GM12878 (cell line): Measurements from ENCODE around the gene RAB25. TPM values are rescaled to one million over a fixed set of nuclear protein-coding genes. Genes with fewer than 3 reads are reported as not detected.

Experiments
- BMI1 ChIP-seq: fragments of 450-650 bp; IDR thresholded peaks from 2 replicates; pipeline ENCODE4 v1.6.1; 2016; ENCODE audit warnings: mild to moderate bottlenecking, moderate library complexity, borderline replicate concordance
- CBFB ChIP-seq: IDR thresholded peaks from 2 replicates; pipeline ENCODE4 v1.6.1; 2016; ENCODE audit warnings: antibody characterized with exemption, low read depth
- ESRRA ChIP-seq: IDR thresholded peaks from 2 replicates; pipeline ENCODE4 v1.6.1; 2012; ENCODE audit warnings: mild to moderate bottlenecking, low read length, improper control_type of control experiment
- GATAD2B ChIP-seq: fragments of 450-650 bp; conservative IDR thresholded peaks from 2 replicates; pipeline ENCODE4 v1.6.1; 2017; ENCODE audit warnings: low read depth, mild to moderate bottlenecking, moderate library complexity
- HDAC6 ChIP-seq: fragments of 200-600 bp; sonication (generic); IDR thresholded peaks from one replicate; pipeline ENCODE4 v1.8.0; 2017; ENCODE audit warnings: antibody characterized with exemption; ENCODE audit not compliant: unreplicated experiment
- IRF5 ChIP-seq: fragments of 450-650 bp; IDR thresholded peaks from 2 replicates; pipeline ENCODE4 v1.6.1; 2017; ENCODE audit warnings: borderline replicate concordance
- KLF5 ChIP-seq: fragments of 450-650 bp; IDR thresholded peaks from 2 replicates; pipeline ENCODE4 v1.6.1; 2014; ENCODE audit warnings: mild to moderate bottlenecking; ENCODE audit not compliant: partially characterized antibody
- LARP7 ChIP-seq: fragments of 450-650 bp; IDR thresholded peaks from 2 replicates; pipeline ENCODE4 v1.6.1; 2017; ENCODE audit warnings: mild to moderate bottlenecking
- MEF2A ChIP-seq: IDR thresholded peaks from 2 replicates; pipeline ENCODE4 v1.6.1; 2011; ENCODE audit warnings: low read depth, mild to moderate bottlenecking, low read length, moderate library complexity; ENCODE audit not compliant: insufficient read depth
- MTA2 ChIP-seq: fragments of 450-650 bp; IDR thresholded peaks from 2 replicates; pipeline ENCODE4 v1.6.1; 2016; ENCODE audit warnings: low read depth, mild to moderate bottlenecking, moderate library complexity
- MXI1 ChIP-seq: fragments of 150-350 bp; IDR thresholded peaks from 2 replicates; pipeline ENCODE4 v1.6.1; 2011; ENCODE audit warnings: low read depth, mild to moderate bottlenecking, inconsistent platforms, low read length, improper control_type of control experiment
- RAD51 ChIP-seq: fragments of 450-650 bp; IDR thresholded peaks from 2 replicates; pipeline ENCODE4 v1.6.1; 2016; ENCODE audit warnings: moderate library complexity, mild to moderate bottlenecking, inconsistent platforms
- RUNX3 ChIP-seq: IDR thresholded peaks from 2 replicates; pipeline ENCODE4 v1.6.1; 2012; ENCODE audit warnings: low read length, inconsistent platforms
- SMC3 ChIP-seq: IDR thresholded peaks from 2 replicates; pipeline ENCODE4 v1.6.1; 2011; ENCODE audit warnings: low read length, improper control_type of control experiment, borderline replicate concordance
- STAT3 ChIP-seq: IDR thresholded peaks from 2 replicates; pipeline ENCODE4 v1.6.1; 2011; ENCODE audit warnings: low read depth, low read length, improper control_type of control experiment
- TCF12 ChIP-seq: IDR thresholded peaks from 2 replicates; pipeline ENCODE4 v1.6.1; 2011; ENCODE audit warnings: low read depth, mild to moderate bottlenecking, low read length
- TCF3 ChIP-seq: IDR thresholded peaks from 2 replicates; pipeline ENCODE4 v1.6.1; 2012; ENCODE audit warnings: low read depth, mild to moderate bottlenecking, low read length, borderline replicate concordance; ENCODE audit not compliant: insufficient read depth
- YBX1 ChIP-seq: fragments of 450-650 bp; IDR thresholded peaks from 2 replicates; pipeline ENCODE4 v1.6.1; 2016; ENCODE audit warnings: antibody characterized with exemption
- ZNF687 ChIP-seq: fragments of 450-650 bp; IDR thresholded peaks from 2 replicates; pipeline ENCODE4 v1.6.1; 2017; ENCODE audit warnings: mild to moderate bottlenecking, moderate library complexity
- polyA plus RNA-seq, 11 experiments: library from polyadenylated mRNA; depleted of rRNA in 4 of 11; unstranded in 6 of 11; stranded (reverse) in 5 of 11; fragments of >200 nt; fragmentation: Nextera tagmentation in 4 of 11; fragmentation: Illumina TruSeq in 1 of 11; extraction: Ambion mirVana in 4 of 11; extraction: Trizol in 1 of 11; gene quantifications; 1 replicate in 1 of 11; 2 replicates in 10 of 11; pipeline versions ENCODE4 v1.2.1 to v1.2.3, GENCODE V29; 2011 to 2016; ENCODE audit warnings: inconsistent platforms in 2 of 11, missing spikeins in 2 of 11, low read depth in 1 of 11
- total RNA-seq, 4 experiments: library from RNA; depleted of rRNA in 3 of 4; stranded (reverse); fragments of >200 nt in 3 of 4; fragmentation: Illumina TruSeq in 1 of 4; extraction: Trizol in 1 of 4; gene quantifications; 2 replicates each; pipeline versions ENCODE4 v1.2.1 to v1.2.3, GENCODE V29; 2013 to 2021
- TF ChIP-seq, protein P1 (sequence below): IDR thresholded peaks from 2 replicates; pipeline ENCODE4 v1.6.1; 2011; ENCODE audit warnings: low read depth, mild to moderate bottlenecking, low read length, moderate library complexity, borderline replicate concordance; ENCODE audit errors: extremely low read depth
- TF ChIP-seq, protein P2 (sequence below): fragments of 450-650 bp; IDR thresholded peaks from 2 replicates; pipeline ENCODE4 v1.6.1; 2016; ENCODE audit warnings: mild to moderate bottlenecking
- TF ChIP-seq, protein P3 (sequence below): IDR thresholded peaks from 2 replicates; pipeline ENCODE4 v1.6.1; 2011; ENCODE audit warnings: borderline replicate concordance, low read depth, mild to moderate bottlenecking, moderate library complexity, mixed read lengths, low read length; ENCODE audit not compliant: insufficient read depth; ENCODE audit errors: extremely low read length
- TF ChIP-seq, protein P4 (sequence below): IDR thresholded peaks from 2 replicates; pipeline ENCODE4 v1.6.1; 2012; ENCODE audit warnings: low read depth, low read length, improper control_type of control experiment

RAB25 gene
- total and polyA plus RNA-seq, 10 of the 15 experiments (the other 5 are each of a cell fraction or from before 2014, with no cell fraction given): 0.16 to 0.36 (median 0.22) TPM; not detected in 7

DNA sequence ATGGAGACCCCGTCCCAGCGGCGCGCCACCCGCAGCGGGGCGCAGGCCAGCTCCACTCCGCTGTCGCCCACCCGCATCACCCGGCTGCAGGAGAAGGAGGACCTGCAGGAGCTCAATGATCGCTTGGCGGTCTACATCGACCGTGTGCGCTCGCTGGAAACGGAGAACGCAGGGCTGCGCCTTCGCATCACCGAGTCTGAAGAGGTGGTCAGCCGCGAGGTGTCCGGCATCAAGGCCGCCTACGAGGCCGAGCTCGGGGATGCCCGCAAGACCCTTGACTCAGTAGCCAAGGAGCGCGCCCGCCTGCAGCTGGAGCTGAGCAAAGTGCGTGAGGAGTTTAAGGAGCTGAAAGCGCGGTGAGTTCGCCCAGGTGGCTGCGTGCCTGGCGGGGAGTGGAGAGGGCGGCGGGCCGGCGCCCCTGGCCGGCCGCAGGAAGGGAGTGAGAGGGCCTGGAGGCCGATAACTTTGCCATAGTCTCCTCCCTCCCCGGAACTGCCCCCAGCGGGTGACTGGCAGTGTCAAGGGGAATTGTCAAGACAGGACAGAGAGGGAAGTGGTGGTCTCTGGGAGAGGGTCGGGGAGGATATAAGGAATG is 54.1 kb downstream of the RAB25 start (continued):
- TF ChIP-seq, protein P1, sequence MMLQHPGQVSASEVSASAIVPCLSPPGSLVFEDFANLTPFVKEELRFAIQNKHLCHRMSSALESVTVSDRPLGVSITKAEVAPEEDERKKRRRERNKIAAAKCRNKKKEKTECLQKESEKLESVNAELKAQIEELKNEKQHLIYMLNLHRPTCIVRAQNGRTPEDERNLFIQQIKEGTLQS: no peak
- TF ChIP-seq RUNX3: 0 out of 2 replicates have a peak, but pooled peaks have one; percentile 9
- TF ChIP-seq, protein P2, sequence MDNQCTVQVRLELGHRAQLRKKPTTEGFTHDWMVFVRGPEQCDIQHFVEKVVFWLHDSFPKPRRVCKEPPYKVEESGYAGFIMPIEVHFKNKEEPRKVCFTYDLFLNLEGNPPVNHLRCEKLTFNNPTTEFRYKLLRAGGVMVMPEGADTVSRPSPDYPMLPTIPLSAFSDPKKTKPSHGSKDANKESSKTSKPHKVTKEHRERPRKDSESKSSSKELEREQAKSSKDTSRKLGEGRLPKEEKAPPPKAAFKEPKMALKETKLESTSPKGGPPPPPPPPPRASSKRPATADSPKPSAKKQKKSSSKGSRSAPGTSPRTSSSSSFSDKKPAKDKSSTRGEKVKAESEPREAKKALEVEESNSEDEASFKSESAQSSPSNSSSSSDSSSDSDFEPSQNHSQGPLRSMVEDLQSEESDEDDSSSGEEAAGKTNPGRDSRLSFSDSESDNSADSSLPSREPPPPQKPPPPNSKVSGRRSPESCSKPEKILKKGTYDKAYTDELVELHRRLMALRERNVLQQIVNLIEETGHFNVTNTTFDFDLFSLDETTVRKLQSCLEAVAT: no peak
- TF ChIP-seq IRF5: no peak
- TF ChIP-seq GATAD2B: peak; percentile 80
- TF ChIP-seq STAT3: no peak
- TF ChIP-seq, protein P3, sequence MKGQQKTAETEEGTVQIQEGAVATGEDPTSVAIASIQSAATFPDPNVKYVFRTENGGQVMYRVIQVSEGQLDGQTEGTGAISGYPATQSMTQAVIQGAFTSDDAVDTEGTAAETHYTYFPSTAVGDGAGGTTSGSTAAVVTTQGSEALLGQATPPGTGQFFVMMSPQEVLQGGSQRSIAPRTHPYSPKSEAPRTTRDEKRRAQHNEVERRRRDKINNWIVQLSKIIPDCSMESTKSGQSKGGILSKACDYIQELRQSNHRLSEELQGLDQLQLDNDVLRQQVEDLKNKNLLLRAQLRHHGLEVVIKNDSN: no peak
- TF ChIP-seq YBX1: no peak
- TF ChIP-seq MXI1: 0 out of 2 replicates have a peak, but pooled peaks have one; percentile 29
- TF ChIP-seq ESRRA: no peak
- no peak for TF ChIP-seq CBFB
- no peak for TF ChIP-seq MTA2
- 0 out of 2 replicates have a peak, but pooled peaks have one; percentile 7 for TF ChIP-seq ZNF687
- TF ChIP-seq SMC3: no peak
- no peak for TF ChIP-seq BMI1
- no peak for TF ChIP-seq MEF2A
- TF ChIP-seq TCF12: no peak
- no peak for TF ChIP-seq KLF5
- TF ChIP-seq HDAC6: peak; percentile 85
- TF ChIP-seq RAD51: no peak
- TF ChIP-seq, protein P4, sequence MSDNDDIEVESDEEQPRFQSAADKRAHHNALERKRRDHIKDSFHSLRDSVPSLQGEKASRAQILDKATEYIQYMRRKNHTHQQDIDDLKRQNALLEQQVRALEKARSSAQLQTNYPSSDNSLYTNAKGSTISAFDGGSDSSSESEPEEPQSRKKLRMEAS: no peak
- TF ChIP-seq TCF3: no peak
- peak; percentile 86 for TF ChIP-seq LARP7
